GM19468 (cell line): ENCODE results near the gene NABP1.
A peak's percentile ranks its signal among the peaks of the same experiment; 100 is the strongest.
"Not testable (repeated sequence)": the region's sequence is repeated elsewhere in the genome, so short reads cannot be mapped to it uniquely, and the experiment has no call there.

Experiments used
- ATAC-seq: cut with Tn5 transposase; IDR thresholded peaks from one replicate; pipeline ENCODE4 v1.9.1; 2021; ENCODE audit warnings: mild to moderate bottlenecking, moderate library complexity, moderate number of reproducible peaks; ENCODE audit not compliant: unreplicated experiment; ENCODE audit errors: extremely low read depth

Gene NABP1, protein sequence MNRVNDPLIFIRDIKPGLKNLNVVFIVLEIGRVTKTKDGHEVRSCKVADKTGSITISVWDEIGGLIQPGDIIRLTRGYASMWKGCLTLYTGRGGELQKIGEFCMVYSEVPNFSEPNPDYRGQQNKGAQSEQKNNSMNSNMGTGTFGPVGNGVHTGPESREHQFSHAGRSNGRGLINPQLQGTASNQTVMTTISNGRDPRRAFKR

DNA sequence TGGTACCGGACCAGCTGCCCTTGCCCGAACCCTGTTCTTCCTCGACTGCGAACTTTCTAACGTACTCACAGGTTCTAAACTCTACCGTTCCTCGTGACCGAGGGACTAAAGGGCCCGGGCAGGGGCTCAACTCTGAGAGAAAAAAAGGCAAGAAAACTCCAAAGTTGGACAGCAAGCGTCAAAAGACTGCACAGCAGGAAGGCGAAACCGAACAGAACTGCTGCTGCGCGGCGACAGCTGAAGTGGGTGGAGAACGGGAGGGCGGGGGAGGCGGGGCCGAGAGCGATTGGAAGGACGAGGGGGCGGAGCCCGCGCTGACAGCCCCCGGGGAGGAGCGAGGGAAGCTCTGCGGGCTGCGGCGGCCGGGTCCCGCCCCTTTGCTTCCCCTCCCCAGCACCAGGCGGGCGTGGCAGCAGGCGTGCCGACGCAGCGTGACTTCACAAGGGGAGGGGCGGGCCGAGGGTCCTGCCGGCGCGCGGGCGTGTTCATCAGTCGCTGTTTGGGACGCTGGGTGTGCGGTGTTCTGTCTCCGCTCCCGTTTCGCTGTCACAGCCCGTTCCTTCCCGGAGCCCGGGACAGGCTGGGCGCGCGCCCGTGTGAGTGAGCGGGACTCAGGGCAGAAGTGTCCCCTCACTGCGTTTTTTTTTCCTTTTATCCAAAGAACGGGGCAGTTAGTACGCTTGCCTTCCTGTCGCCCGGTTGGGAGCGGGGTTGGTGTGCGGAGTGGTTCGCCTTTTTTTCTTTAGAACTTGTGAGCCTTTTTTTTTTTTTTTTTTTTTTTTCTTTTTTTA, at the start of gene NABP1:
Gene NABP1, plus strand, starts transcription at position 491 of the 791 bp plus-strand sequence. CDS start 479 bp downstream, outside the sequence.
- ATAC-seq, result peak; percentile 35

GRCh38 chr2:191629001-191629453, 48.9 kb upstream of the NABP1 start:
- no peak for ATAC-seq

- ATAC-seq, result no peak
Measured at GRCh38 chr2:191629976-191630712, 47.8 kb upstream of the NABP1 start.

DNA sequence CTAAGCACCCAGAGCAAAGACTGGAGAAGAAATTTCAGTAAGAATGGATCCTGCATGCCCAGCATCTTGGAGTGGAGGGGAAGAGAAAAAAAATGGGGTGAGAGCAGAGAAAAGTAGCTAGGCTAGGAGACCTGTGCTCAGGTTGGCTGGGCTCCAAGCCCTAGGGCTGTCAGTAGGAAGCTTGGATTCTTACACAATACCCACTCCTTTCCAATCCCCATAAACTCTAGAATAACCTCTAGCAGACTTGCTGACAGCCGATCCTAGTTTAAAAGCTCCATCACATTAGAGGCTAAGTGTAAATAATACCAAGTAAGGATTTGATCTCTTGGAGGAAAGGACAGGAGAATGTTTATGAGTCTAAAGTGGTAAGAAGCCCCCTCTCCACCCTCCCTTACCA, 46.2 kb upstream of the NABP1 start:
- ATAC-seq, result no peak

- no peak for ATAC-seq
Measured at GRCh38 chr2:191632426-191632825, 45.5 kb upstream of the NABP1 start.

DNA sequence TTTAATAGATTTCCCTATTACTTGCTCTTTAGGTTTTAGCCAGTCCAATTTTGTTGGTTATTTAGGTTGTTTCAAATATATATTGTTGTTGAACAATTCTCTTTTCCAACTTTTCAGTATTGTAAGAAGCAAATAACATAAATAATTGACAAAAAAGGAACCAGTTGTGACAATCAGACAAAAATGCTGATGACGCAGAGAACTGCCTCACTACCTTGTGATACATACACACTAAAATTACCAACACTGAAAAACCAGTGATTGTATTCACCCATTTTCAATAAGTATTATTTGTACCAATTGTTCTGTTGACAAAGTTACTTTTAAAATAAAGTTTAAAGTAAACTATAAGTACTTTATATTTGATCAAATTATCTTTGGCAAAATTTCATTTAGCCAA, 43.1 kb upstream of the NABP1 start:
- no peak for ATAC-seq

DNA sequence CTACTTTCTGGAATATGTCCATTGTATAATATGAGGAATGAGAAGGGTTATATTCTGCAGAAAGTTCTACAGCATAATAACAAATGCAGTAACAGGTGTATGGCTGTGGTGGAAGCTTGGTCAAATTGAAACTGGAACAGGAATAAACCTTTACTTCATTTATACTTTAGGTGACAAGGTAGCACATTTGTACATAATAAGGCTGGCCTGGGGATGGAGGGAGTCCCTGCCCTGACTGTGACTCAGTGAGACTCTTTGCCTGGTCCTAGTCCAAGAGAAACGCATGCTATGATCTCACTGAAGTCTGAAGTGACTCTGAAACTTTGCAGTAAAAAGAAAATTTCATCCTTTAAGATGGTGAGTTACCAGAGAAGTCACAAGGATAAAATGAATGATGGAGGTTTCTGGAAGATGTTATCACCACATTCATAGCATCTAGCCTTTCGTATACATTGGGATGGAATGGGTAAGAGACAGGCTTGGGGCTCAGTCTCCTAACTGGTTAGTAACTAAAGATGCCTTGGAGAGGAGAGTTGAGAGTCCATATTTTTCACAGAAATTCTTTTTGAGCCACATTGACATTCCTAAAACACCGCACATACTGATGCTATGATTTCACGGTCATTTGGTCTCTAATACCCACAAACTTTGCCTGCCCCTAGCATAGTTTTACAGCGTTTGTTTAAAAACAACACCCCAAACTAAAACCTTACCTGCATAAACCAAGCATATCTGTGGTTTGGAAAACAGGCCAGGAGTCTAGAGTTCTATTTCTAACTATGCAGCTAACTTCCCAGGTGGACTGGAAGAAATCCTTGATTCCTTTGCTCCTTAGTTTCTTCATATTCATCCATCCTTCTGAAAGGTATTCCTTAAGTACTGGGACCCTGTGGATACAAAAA, 42.4 kb upstream of the NABP1 start:
- peak; percentile 77 for ATAC-seq

- no peak for ATAC-seq
Measured at GRCh38 chr2:191636235-191636543, 41.7 kb upstream of the NABP1 start.

DNA sequence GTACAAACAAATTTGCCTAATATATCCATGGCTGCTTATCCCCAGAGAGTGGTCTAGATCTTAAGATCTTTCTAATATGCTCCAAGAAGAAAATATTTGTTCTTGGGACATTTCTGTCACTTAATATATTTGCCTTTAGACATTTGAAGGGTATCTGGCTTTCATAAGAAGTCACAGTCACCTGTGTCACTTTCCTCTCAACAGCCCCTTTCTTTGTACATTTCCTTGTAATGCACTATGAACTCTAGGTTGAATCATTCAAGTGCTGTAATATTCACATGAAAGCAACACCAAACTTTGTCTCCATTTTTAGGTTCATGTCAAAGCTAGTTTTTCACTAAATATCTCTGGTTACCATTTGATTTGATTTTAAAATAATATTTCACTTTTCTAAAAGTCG, 41.4 kb upstream of the NABP1 start:
- ATAC-seq, result no peak

DNA sequence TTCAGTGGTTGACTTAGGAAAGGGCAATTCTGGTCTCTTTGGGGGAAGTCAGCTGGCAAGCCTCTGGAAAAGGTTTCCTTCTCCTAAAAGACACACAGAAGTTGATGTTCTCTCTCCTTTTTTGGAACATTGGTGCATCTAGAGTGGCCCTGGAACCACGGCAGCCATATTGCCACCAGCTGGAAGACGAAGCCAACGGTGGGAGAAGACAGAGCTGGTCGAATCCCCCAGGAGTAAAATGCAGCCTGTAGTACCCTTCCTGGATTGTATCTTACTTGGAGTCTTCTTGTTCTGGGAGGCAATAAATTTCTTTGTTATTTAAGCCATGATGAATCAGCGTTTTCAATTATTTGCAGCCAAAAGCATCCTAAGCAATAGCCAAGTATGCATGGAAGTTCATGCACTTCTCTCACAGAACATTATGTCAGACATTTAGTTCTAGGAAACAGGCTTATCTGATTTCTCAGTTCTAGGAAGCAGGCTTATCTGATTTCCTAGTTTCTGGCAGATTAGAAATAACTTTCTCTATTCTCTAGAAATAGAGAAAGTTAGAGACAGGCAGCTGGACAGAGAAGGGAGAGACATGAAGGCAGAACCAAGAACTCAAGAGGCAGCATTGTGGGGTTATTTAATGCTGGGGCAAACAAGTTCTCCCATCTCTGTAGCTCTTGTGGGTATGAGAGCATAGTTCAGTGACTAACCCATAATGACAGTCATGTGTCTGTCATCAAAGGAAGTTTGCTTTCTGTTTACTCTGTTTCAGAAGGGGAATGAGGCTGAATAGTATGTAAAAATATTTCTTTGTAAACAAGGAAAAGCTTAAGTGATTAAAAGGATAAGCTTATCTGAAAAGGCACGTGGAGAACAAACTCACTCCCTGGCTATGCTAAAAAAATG, 40.5 kb upstream of the NABP1 start:
- peak; percentile 61 for ATAC-seq

- ATAC-seq, result no peak
Measured at GRCh38 chr2:191638079-191638801, 39.7 kb upstream of the NABP1 start.

DNA sequence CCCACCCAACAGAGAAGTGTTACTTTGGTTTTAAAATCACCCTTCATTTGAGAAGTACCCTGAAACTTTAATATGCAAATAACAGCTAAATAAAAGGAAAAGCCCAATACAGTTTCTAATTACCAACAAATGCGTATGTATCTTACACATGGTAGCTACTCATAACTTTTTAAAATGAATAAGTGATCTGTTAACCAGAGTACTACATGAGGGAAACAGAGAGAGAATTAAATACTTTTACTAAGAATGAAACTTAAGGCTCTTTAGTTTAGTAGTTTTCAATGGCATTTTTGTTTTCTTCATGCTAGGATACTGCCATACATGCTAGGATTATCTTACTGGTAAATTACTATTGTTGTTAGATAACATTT, 39.1 kb upstream of the NABP1 start:
- ATAC-seq, result no peak

DNA sequence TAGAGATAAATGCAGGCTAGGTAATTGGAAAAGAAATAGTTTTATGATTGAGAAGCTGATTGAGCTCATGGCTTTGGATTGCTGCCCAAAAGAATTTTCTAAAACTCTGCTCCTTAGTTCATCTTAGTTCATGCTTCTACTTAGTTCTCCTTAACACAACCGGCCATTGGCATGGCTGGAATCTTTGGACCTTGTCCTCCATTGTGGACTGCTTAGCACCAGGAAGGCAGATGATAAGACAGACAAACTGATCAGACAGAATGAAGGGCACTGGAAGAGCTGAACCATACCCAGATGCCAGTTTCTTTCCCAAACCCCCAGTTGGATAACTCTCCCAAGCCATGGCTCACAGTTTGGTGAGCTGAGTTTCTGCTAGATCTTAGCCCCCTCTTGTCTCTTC, 36.3 kb upstream of the NABP1 start:
- ATAC-seq, result no peak

- ATAC-seq, result no peak
Measured at GRCh38 chr2:191642541-191642940, 35.4 kb upstream of the NABP1 start.

GRCh38 chr2:191643429-191643828, 34.5 kb upstream of the NABP1 start:
- no peak for ATAC-seq

- ATAC-seq, result not testable (repeated sequence)
Measured at GRCh38 chr2:191644613-191645012, 33.3 kb upstream of the NABP1 start.

DNA sequence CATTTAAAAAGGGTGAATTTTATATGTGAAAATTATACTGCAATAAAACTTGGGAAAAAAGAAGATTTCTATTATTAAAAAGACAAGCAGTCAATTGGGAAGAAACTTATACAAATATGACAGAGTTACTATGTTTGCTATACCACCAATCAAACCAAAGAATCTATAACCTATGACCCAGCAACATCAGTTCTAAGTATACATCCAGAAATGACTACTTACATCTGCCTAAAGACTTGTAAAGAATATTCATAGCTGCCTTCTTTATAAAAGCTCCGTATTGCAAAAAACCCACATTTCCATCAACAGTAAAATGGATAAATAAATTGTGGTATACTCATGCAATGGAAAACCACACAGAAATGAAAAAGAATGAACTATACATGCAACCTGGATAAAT, 32.9 kb upstream of the NABP1 start:
- ATAC-seq, result no peak

- ATAC-seq, result no peak
Measured at GRCh38 chr2:191645434-191646162, 32.3 kb upstream of the NABP1 start.
